ENCODE measurements around the gene BOD1L1.

Gene BOD1L1

DNA sequence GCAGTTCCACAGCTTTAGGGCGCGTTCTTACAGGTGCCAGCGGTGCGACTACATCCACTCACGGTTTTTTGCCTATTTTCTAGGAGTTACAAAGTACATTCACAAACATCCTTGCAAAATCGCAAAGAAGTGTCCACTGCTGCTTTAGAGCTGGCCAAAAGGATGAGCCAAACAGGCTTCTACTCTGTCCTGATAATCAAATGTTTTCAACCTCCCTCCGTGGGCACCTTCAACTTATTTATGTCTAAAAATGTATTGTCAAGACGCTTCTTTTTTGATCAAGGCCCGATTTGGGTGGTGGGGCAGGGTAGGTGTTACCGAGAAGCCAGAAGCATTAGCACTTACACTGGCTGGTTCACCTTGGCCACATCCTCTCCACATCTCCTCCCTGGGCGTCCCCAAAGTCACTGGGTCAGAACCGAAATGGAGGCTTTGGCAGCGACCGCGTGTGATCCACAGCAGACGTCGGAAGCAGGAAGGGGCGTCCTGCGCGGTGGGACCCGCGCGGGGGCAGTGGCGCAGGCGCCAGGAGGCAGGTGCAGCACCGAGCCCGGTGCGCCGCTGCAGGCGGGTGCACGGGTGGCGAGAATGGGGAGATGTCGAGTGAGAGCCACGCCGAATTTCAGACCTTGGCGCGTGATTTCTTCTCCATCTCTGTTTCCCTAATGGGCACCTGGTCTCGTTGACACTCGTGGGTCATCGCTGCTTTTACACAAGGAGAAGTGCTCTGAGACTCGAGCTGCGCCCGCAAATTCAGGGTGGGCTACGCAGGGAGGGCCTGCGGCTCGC lies 100.1 kb downstream of the BOD1L1 start:
- Histone ChIP-seq H3K9me3 (no peaks in the 10 kb centered on the region; the same call in 1 of the 2 replicates), H3K36me3 (replicated peaks) (no peaks in the 10 kb centered on the region), H3K4me3 (no peak overlapping the region), H3K27me3 (ENCODE audit: low read depth) (no peaks in the 10 kb centered on the region), H3K4me1 (no peaks in the 10 kb centered on the region)
- no peak for DNase-seq (ENCODE audit: low spot score in 2 of 2)
- in situ Hi-C loops (cut with MboI; ENCODE audit: low sequenced_read_pairs), result no loop called here

DNA sequence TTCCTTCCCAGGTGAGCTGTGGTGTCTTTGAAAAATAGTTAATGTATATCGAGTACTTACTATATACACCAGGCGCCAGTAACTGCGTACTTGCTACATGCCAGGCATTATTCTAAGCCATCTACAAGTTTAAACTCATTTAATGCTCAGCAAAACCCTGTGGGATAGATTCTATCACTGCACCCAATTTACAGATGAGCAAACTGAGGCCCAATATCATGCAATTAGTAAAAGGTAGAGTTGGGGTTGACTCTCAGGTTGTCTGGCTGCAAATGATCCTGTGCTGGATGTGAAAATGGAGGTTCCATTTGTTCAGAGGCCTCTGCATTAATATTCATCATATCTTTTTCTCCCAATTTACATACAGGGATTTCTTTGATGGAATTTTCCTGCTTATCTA lies 100.9 kb downstream of the BOD1L1 start:
- Histone ChIP-seq H3K4me1 (no peaks in the 10 kb centered on the region), H3K9me3 (no peaks in the 10 kb centered on the region; the same call in 1 of the 2 replicates), H3K4me3 (no peak overlapping the region), H3K36me3 (replicated peaks) (no peaks in the 10 kb centered on the region), H3K27me3 (ENCODE audit: low read depth) (no peaks in the 10 kb centered on the region)
- DNase-seq (ENCODE audit: low spot score in 2 of 2), result no peak
- in situ Hi-C loops (cut with MboI; ENCODE audit: low sequenced_read_pairs), result no loop called here

- Histone ChIP-seq H3K4me3 (no peak overlapping the region), H3K27me3 (ENCODE audit: low read depth) (no peaks in the 10 kb centered on the region), H3K9me3 (no peaks in the 10 kb centered on the region; the same call in 1 of the 2 replicates), H3K4me1 (no peaks in the 10 kb centered on the region), H3K36me3 (replicated peaks) (no peaks in the 10 kb centered on the region)
- no peak for DNase-seq (ENCODE audit: low spot score in 2 of 2)
- in situ Hi-C loops (cut with MboI; ENCODE audit: low sequenced_read_pairs), result no loop called here
These were observed 101.8 kb downstream of the BOD1L1 start for GRCh38 chr4:13525606-13526281.

DNA sequence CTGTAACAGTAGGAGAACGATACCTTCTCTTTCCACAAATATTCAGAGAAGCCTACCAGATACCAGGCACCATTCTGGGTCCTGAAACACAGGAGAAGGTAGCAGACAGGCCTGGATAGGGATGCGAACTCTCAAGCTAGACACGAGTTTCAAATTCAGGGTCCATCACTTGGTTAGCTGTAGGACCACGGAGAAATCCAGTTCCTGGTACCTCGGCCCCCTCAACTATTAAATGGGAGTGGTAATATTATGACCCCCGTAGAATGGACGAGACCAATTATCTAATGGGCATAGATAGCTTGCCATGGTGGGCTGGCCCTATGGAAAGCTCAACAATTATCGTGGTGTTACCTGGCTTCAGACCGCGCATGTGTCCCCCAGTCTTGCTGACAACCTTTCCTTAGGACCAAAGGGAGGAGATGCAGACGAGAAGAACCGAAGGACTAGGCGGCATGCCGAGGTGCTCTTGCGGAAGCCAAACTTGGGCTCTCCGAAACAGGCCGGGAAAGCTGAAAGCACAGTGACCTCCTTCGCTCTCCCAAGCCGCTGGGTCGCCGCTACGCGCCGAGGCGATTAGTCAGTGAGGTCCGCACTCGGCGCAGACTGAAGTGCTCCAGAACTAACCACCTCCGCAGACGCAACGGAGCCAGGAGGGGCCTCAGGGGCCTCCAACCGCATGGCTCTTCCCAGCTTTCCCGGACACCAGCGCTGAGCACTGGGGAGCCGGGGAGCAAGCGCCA lies 102.9 kb downstream of the BOD1L1 start:
- H3K27me3 ChIP-seq (ENCODE audit: low read depth), result no peaks in the 10 kb centered on the region

GRCh38 chr4:13523591-13524503 lies 103.7 kb downstream of the BOD1L1 start:
- no peak for DNase-seq (ENCODE audit: low spot score in 2 of 2)
- H3K27me3 ChIP-seq (ENCODE audit: low read depth), result no peaks in the 10 kb centered on the region
- peaks cover 9% of the 10 kb centered on the region for H3K4me1 ChIP-seq
- no peak overlapping the region for H3K4me3 ChIP-seq
- in situ Hi-C loops (cut with MboI; ENCODE audit: low sequenced_read_pairs), result no loop called here
- H3K36me3 ChIP-seq (replicated peaks), result no peaks in the 10 kb centered on the region
- no peaks in the 10 kb centered on the region; the same call in 1 of the 2 replicates for H3K9me3 ChIP-seq

More for the DNA sequence above, 102.9 kb downstream of the BOD1L1 start:
- no peak for DNase-seq (ENCODE audit: low spot score in 2 of 2)
- in situ Hi-C loops (cut with MboI; ENCODE audit: low sequenced_read_pairs), result no loop called here
- Histone ChIP-seq H3K4me1 (peaks cover 1% of the 10 kb centered on the region), H3K4me3 (no peak overlapping the region), H3K9me3 (no peaks in the 10 kb centered on the region; the same call in 1 of the 2 replicates), H3K36me3 (replicated peaks) (no peaks in the 10 kb centered on the region)

- no peak overlapping the region for H3K4me3 ChIP-seq
- no peaks in the 10 kb centered on the region for H3K27me3 ChIP-seq (ENCODE audit: low read depth)
- DNase-seq (ENCODE audit: low spot score in 2 of 2), result no peak
- H3K4me1 ChIP-seq, result peaks cover 15% of the 10 kb centered on the region
- no peaks in the 10 kb centered on the region; the same call in 1 of the 2 replicates for H3K9me3 ChIP-seq
- H3K36me3 ChIP-seq (replicated peaks), result no peaks in the 10 kb centered on the region
- in situ Hi-C loops (cut with MboI; ENCODE audit: low sequenced_read_pairs), result no loop called here
These were observed 104.4 kb downstream of the BOD1L1 start for GRCh38 chr4:13523105-13523477.

GRCh38 chr4:13522282-13523104 lies 105.0 kb downstream of the BOD1L1 start:
- H3K36me3 ChIP-seq (replicated peaks), result no peaks in the 10 kb centered on the region
- H3K9me3 ChIP-seq, result no peaks in the 10 kb centered on the region; the same call in 1 of the 2 replicates
- DNase-seq (ENCODE audit: low spot score in 2 of 2), result no peak
- H3K4me3 ChIP-seq, result no peak overlapping the region
- in situ Hi-C loops (cut with MboI; ENCODE audit: low sequenced_read_pairs), result no loop called here
- no peaks in the 10 kb centered on the region for H3K27me3 ChIP-seq (ENCODE audit: low read depth)
- peaks cover 20% of the 10 kb centered on the region for H3K4me1 ChIP-seq

GRCh38 chr4:13521047-13521446 lies 106.5 kb downstream of the BOD1L1 start:
- no peaks in the 10 kb centered on the region for H3K27me3 ChIP-seq (ENCODE audit: low read depth)
- in situ Hi-C loops (cut with MboI; ENCODE audit: low sequenced_read_pairs), result no loop called here

More at GRCh38 chr4:13521047-13521446, 106.5 kb downstream of the BOD1L1 start:
- Histone ChIP-seq H3K4me3 (no peak overlapping the region), H3K9me3 (no peaks in the 10 kb centered on the region; the same call in 1 of the 2 replicates), H3K36me3 (replicated peaks) (no peaks in the 10 kb centered on the region), H3K4me1 (peaks cover 34% of the 10 kb centered on the region)
- DNase-seq (ENCODE audit: low spot score in 2 of 2), result no peak

Data from HAP-1 (cell line).